Measurements from ENCODE around the gene CCDC141.

- no peak for TF ChIP-seq CTCF (IDR thresholded peaks at IDR 0.05)
- no peak for TF ChIP-seq POLR2A (IDR thresholded peaks at IDR 0.05)
- no peak for TF ChIP-seq EP300 (IDR thresholded peaks at IDR 0.05)
These were observed 48.2 kb upstream of the CCDC141 start for GRCh38 chr2:179098080-179098689.
